ENCODE data around the gene APOA4.

APOA4 gene

GRCh38 chr11:116798368-116798767 lies 24.7 kb downstream of the APOA4 start:
- DNase-seq: no peak

GRCh38 chr11:116797816-116798215 lies 25.3 kb downstream of the APOA4 start:
- no peak for DNase-seq

- no peak for DNase-seq
Observed at GRCh38 chr11:116796548-116796947, 26.6 kb downstream of the APOA4 start.

GRCh38 chr11:116794851-116795250 lies 28.3 kb downstream of the APOA4 start:
- DNase-seq: no peak

GRCh38 chr11:116793772-116794097 lies 29.4 kb downstream of the APOA4 start:
- DNase-seq: no peak

GRCh38 chr11:116792869-116793771 lies 30.0 kb downstream of the APOA4 start:
- DNase-seq: peak; percentile 70

GRCh38 chr11:116792144-116792868 lies 30.8 kb downstream of the APOA4 start:
- no peak for DNase-seq

GRCh38 chr11:116791813-116792143 lies 31.3 kb downstream of the APOA4 start, which contains the start of gene APOA5:
Gene APOA5, minus strand, starts transcription at chr11:116791879. Its CDS starts 19 bp downstream, at chr11:116791860.
- no peak for DNase-seq

GRCh38 chr11:116791002-116791812 lies 31.9 kb downstream of the APOA4 start:
- DNase-seq: peak; percentile 59

GRCh38 chr11:116790167-116791001 lies 32.7 kb downstream of the APOA4 start:
- no peak for DNase-seq

- no peak for DNase-seq
Observed at GRCh38 chr11:116788975-116789374, 34.1 kb downstream of the APOA4 start.

- no peak for DNase-seq
Observed at GRCh38 chr11:116788534-116788933, 34.6 kb downstream of the APOA4 start.

- DNase-seq: peak; percentile 75
Observed at GRCh38 chr11:116787786-116788486, 35.2 kb downstream of the APOA4 start, which contains the start of gene ZPR1. Gene ZPR1, minus strand, starts transcription at chr11:116788023. Its CDS starts 33 bp downstream, at chr11:116787990.

- DNase-seq: no peak
Observed at GRCh38 chr11:116787436-116787785, 35.7 kb downstream of the APOA4 start.

GRCh38 chr11:116786966-116787365 lies 36.1 kb downstream of the APOA4 start:
- no peak for DNase-seq

GRCh38 chr11:116786326-116786725 lies 36.8 kb downstream of the APOA4 start:
- DNase-seq: no peak

- peak; percentile 68 for DNase-seq
Observed at GRCh38 chr11:116782728-116783127, 40.4 kb downstream of the APOA4 start.

- no peak for DNase-seq
Observed at GRCh38 chr11:116778556-116778955, 44.5 kb downstream of the APOA4 start.

- DNase-seq: no peak
Observed at GRCh38 chr11:116777056-116777455, 46.0 kb downstream of the APOA4 start.

GRCh38 chr11:116776522-116776984 lies 46.6 kb downstream of the APOA4 start:
- no peak for DNase-seq

GRCh38 chr11:116775975-116776374 lies 47.1 kb downstream of the APOA4 start:
- DNase-seq: no peak

GRCh38 chr11:116774661-116775060 lies 48.4 kb downstream of the APOA4 start:
- DNase-seq: no peak
